Measurements from ENCODE around the gene SMYD3. TPM values are rescaled to one million over a fixed set of nuclear protein-coding genes. Genes with fewer than 3 reads are reported as not detected.
A peak's percentile ranks its signal among the peaks of the same experiment; 100 is the strongest.

Gene SMYD3
- total and polyA plus RNA-seq, 2 of the 4 experiments (the other 2 are of a cell fraction), result 26.5 to 37.6 TPM

- Histone ChIP-seq H3K9me1 (ENCODE audit: insufficient read depth, low read length) (no peaks in the 10 kb centered on the region), H4K5ac (ENCODE audit: low read depth, low read length) (no peak overlapping the region), H2BK5ac (ENCODE audit: low read depth, low read length, poor library complexity, severe bottlenecking) (no peak overlapping the region), H2AK5ac (ENCODE audit: low read depth, low read length) (no peak overlapping the region), H3K27me3 (ENCODE audit: control insufficient read depth, insufficient read depth, low read length) (no peaks in the 10 kb centered on the region), H2BK20ac (ENCODE audit: low read depth, low read length) (peak overlapping the region; percentile 47; the same call in 1 of the 2 replicates), H4K8ac (ENCODE audit: low read depth in 2 of 2, low read length in 2 of 2) (no peak overlapping the region), H3K9me3 (ENCODE audit: control insufficient read depth, insufficient read depth, low read length) (no peaks in the 10 kb centered on the region), H3K23ac (ENCODE audit: low read depth, low read length) (no peak overlapping the region), H2BK120ac (ENCODE audit: low read depth, low read length) (no peak overlapping the region), H4K91ac (ENCODE audit: insufficient read depth, low read depth, low read length) (peak overlapping the region; percentile 28; the same call in 1 of the 2 replicates), H3K4me3 (ENCODE audit: insufficient read depth, low read depth, low read length) (no peak overlapping the region), H3K56ac (ENCODE audit: extremely low read depth, insufficient read depth, low read length) (no peak overlapping the region; the same call in 1 of the 2 replicates), H2BK15ac (ENCODE audit: low read depth, low read length) (peak overlapping the region; percentile 71; the same call in 1 of the 3 replicates), H2AFZ (replicated peaks; ENCODE audit: low read length, poor library complexity) (no peak overlapping the region), H2AK9ac (replicated peaks; ENCODE audit: low read depth, low read length, poor library complexity) (no peak overlapping the region), H3K14ac (replicated peaks; ENCODE audit: low read depth, low read length) (no peak overlapping the region), H3K79me1 (ENCODE audit: low read depth in 1 of 2, low read length in 2 of 2) (no peaks in the 10 kb centered on the region), H3K18ac (ENCODE audit: low read depth, low read length) (no peak overlapping the region), H3K36me3 (ENCODE audit: control insufficient read depth, insufficient read depth, low read length) (no peaks in the 10 kb centered on the region), H4K20me1 (ENCODE audit: insufficient read depth, low read length) (no peaks in the 10 kb centered on the region), H3K9ac (ENCODE audit: low read depth, low read length) (no peak overlapping the region), H3K4ac (ENCODE audit: low read depth, low read length) (no peak overlapping the region), H3K27ac (ENCODE audit: insufficient read depth, low read length) (no peak overlapping the region), H3K4me1 (ENCODE audit: control insufficient read depth, insufficient read depth, low read length) (no peaks in the 10 kb centered on the region), H3K4me2 (ENCODE audit: low read depth, low read length) (no peak overlapping the region)
- in situ Hi-C loops (cut with MboI; ENCODE audit: low sequenced_read_pairs) (no loop called here), intact Hi-C loops (cut with micrococcal nuclease) (loop anchor here (10.0 kb wide), 1 partner anchor 185 kb away; no protein-coding TSS in a partner anchor), dilution Hi-C loops (cut with HindIII; ENCODE audit: low sequenced_read_pairs, unreplicated experiment) (no loop called here)
- CTCF ChIA-PET, result no interaction called here
- ATAC-seq (ENCODE audit: low read depth) (no peak), DNase-seq (peak; percentile 36)
- WGBS, 2 experiments (ENCODE audit: extremely low coverage in 2 of 2, insufficient read length in 1 of 2), result no CpG with 5 or more reads among the region's 9 CpGs
- no TSS peak for BruUV-seq (replicated peaks)
- TF ChIP-seq NFE2L2 (IDR thresholded peaks at IDR 0.05; ENCODE audit: low read depth, low read length), result no peak
- no peak for TF ChIP-seq CTCF (conservative IDR thresholded peaks at IDR 0.05; ENCODE audit: low read depth, low read length)
- POLR2A ChIA-PET (ENCODE audit: unreplicated experiment), result no interaction called here
Observed at GRCh38 chr1:245779797-245780755, 727.0 kb downstream of the SMYD3 start.
